GM19467 (cell line): ENCODE measurements around the gene ATP8A2.

Experiments used
- ATAC-seq: cut with Tn5 transposase; IDR thresholded peaks from one replicate; pipeline ENCODE4 v1.9.1; 2021; ENCODE audit warnings: mild to moderate bottlenecking, moderate library complexity; ENCODE audit not compliant: unreplicated experiment

ATP8A2 gene

GRCh38 chr13:25682276-25682675, 310.5 kb downstream of the ATP8A2 start:
- no peak for ATAC-seq

- ATAC-seq: no peak
Measured at GRCh38 chr13:25683056-25683455, 311.3 kb downstream of the ATP8A2 start.

GRCh38 chr13:25683662-25684370, 312.0 kb downstream of the ATP8A2 start:
- no peak for ATAC-seq

- ATAC-seq: no peak
Measured at GRCh38 chr13:25684491-25684890, 312.7 kb downstream of the ATP8A2 start.

- no peak for ATAC-seq
Measured at GRCh38 chr13:25686831-25687470, 315.2 kb downstream of the ATP8A2 start.

GRCh38 chr13:25687471-25688225, 315.9 kb downstream of the ATP8A2 start:
- no peak for ATAC-seq

GRCh38 chr13:25688536-25688935, 316.8 kb downstream of the ATP8A2 start:
- no peak for ATAC-seq

- no peak for ATAC-seq
Measured at GRCh38 chr13:25689539-25689938, 317.8 kb downstream of the ATP8A2 start.

GRCh38 chr13:25690582-25690981, 318.8 kb downstream of the ATP8A2 start:
- no peak for ATAC-seq

GRCh38 chr13:25691654-25692053, 319.9 kb downstream of the ATP8A2 start:
- no peak for ATAC-seq

- no peak for ATAC-seq
Measured at GRCh38 chr13:25692099-25692498, 320.3 kb downstream of the ATP8A2 start.

- ATAC-seq: no peak
Measured at GRCh38 chr13:25699056-25699455, 327.3 kb downstream of the ATP8A2 start.

- ATAC-seq: no peak
Measured at GRCh38 chr13:25699600-25699999, 327.8 kb downstream of the ATP8A2 start.

GRCh38 chr13:25701304-25701703, 329.5 kb downstream of the ATP8A2 start:
- no peak for ATAC-seq

- ATAC-seq: no peak
Measured at GRCh38 chr13:25702386-25702785, 330.6 kb downstream of the ATP8A2 start.

GRCh38 chr13:25707726-25708125, 336.0 kb downstream of the ATP8A2 start:
- ATAC-seq: no peak

GRCh38 chr13:25708268-25708667, 336.5 kb downstream of the ATP8A2 start:
- no peak for ATAC-seq

GRCh38 chr13:25709088-25709487, 337.3 kb downstream of the ATP8A2 start:
- ATAC-seq: no peak

GRCh38 chr13:25715760-25716159, 344.0 kb downstream of the ATP8A2 start:
- ATAC-seq: no peak

- ATAC-seq: no peak
Measured at GRCh38 chr13:25717666-25718197, 346.0 kb downstream of the ATP8A2 start.

GRCh38 chr13:25719666-25720065, 347.9 kb downstream of the ATP8A2 start:
- ATAC-seq: no peak

- no peak for ATAC-seq
Measured at GRCh38 chr13:25722893-25723292, 351.1 kb downstream of the ATP8A2 start.
